Thyroid gland (tissue), 4 donors: ENCODE measurements around the gene GALR1. TPM values are rescaled to one million over a fixed set of nuclear protein-coding genes. Genes with fewer than 3 reads are reported as not detected.

Experiments used
- DNase-seq, 2 donors: peaks; one replicate each; pipeline ENCODE4 v3.0.0-alpha.2; 2019
- H3K27ac ChIP-seq, 3 donors: fragments of 200-600 bp; sonication (generic); 1 replicate in 2 of 3; 2 replicates in 1 of 3; pipeline ENCODE4 v1.5.1; 2016 to 2019; ENCODE audit warnings: mild to moderate bottlenecking in 1 of 3, moderate library complexity in 1 of 3
- H3K27me3 ChIP-seq: fragments of 200-600 bp; sonication (generic); one replicate; pipeline ENCODE4 v1.5.1; 2019
- H3K36me3 ChIP-seq, 2 donors: fragments of 200-600 bp; sonication (generic); one replicate each; pipeline ENCODE4 v1.5.1; 2016 to 2019
- H3K4me1 ChIP-seq, 2 donors: fragments of 200-600 bp; sonication (generic); one replicate each; pipeline ENCODE4 v1.5.1; 2017 to 2019
- H3K4me3 ChIP-seq, 3 donors: fragments of 200-600 bp; sonication (generic); replicated peaks in 1 of 3; 1 replicate in 2 of 3; 2 replicates in 1 of 3; pipeline ENCODE4 v1.5.1; 2016; ENCODE audit warnings: mild to moderate bottlenecking in 1 of 3
- H3K9me3 ChIP-seq: fragments of 200-600 bp; sonication (generic); one replicate; pipeline ENCODE4 v1.5.1; 2017
- POLR2A ChIP-seq, 2 donors: fragments of 450-650 bp; IDR thresholded peaks; one replicate each; pipeline ENCODE4 v1.6.1; 2017; ENCODE audit warnings: antibody characterized with exemption in 2 of 2, mild to moderate bottlenecking in 2 of 2, moderate library complexity in 1 of 2
- WGBS, 2 donors: methylation state at CpG; one replicate each; pipeline ENCODE4 v1.1.5; 2017; 5-methylcytosine and 5-hydroxymethylcytosine counted together
- intact Hi-C: fragments of 100-400 bp; cut with DNase I; formaldehyde crosslinking; loops from one replicate; pipeline ENCODE4 v1.15.1; 2023
- total RNA-seq, 4 donors: library from RNA; depleted of rRNA; stranded (reverse); fragments of >200 nt; gene quantifications; one replicate each; pipeline ENCODE4 v1.2.3, GENCODE V29; 2016
- TF ChIP-seq, protein P1 (sequence below), 6 experiments: fragments of 200-600 bp in 3 of 6; fragments of 450-650 bp in 3 of 6; sonication (generic) in 3 of 6; IDR thresholded peaks; one replicate each; pipeline ENCODE4 v1.5.1; 2016 to 2019; ENCODE audit warnings: antibody characterized with exemption in 6 of 6, mild to moderate bottlenecking in 2 of 6, inconsistent platforms in 1 of 6, moderate library complexity in 1 of 6

GALR1 gene
- total RNA-seq, 4 donors from 2014 or later, result 0.04 to 0.40 (median 0.10) TPM

DNA sequence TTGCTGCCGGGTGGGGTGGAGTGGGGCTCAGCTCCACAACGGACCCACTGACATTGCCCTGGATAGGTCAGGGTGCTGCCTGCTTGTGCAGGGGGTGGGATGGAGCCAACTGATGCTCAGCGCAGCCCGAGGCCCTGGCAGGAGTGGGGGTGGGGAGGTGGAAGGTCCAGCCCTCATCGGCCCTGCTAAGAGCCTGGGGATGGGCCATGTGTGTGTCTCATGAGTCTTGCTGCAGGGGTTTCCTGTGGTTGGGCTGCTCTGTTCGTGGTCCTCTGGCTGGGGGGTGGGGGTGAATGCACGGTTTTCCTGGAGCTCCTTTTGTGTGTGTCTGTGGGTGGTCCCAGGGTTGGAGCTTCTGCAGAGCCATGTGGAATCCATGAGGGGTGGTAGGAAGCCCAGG is 39.4 kb upstream of the GALR1 start:
- TF ChIP-seq, protein P1, sequence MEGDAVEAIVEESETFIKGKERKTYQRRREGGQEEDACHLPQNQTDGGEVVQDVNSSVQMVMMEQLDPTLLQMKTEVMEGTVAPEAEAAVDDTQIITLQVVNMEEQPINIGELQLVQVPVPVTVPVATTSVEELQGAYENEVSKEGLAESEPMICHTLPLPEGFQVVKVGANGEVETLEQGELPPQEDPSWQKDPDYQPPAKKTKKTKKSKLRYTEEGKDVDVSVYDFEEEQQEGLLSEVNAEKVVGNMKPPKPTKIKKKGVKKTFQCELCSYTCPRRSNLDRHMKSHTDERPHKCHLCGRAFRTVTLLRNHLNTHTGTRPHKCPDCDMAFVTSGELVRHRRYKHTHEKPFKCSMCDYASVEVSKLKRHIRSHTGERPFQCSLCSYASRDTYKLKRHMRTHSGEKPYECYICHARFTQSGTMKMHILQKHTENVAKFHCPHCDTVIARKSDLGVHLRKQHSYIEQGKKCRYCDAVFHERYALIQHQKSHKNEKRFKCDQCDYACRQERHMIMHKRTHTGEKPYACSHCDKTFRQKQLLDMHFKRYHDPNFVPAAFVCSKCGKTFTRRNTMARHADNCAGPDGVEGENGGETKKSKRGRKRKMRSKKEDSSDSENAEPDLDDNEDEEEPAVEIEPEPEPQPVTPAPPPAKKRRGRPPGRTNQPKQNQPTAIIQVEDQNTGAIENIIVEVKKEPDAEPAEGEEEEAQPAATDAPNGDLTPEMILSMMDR (IDR thresholded peaks at IDR 0.05), result no peak
- TF ChIP-seq POLR2A (IDR thresholded peaks at IDR 0.05), result no peak

DNA sequence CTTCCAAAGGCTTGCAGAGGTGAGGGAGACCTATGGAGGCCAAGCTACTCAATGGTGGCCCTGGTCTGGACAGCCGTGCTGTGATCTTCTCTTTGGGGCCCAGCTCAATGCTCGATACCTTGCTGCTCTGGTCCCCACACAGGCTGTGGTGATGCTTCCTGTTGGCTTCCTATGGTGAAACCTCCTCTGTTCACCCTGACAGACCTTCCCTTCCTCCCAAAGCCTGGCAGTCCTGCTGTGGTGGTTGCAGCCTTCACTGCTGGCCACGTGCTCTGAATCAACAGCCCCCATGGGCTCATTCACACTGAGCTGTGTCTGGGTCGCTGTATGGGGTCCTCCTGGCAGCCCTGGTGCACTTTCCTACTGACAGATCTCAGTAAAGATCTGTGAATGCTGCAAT is 31.0 kb upstream of the GALR1 start:
- Histone ChIP-seq H3K27ac (no peak overlapping the region), H3K9me3 (no peaks in the 10 kb centered on the region), H3K36me3 (no peaks in the 10 kb centered on the region), H3K4me1 (no peaks in the 10 kb centered on the region), H3K27me3 (no peaks in the 10 kb centered on the region), H3K4me3 (no peak overlapping the region)
- intact Hi-C loops, result loop anchor here (10.0 kb wide), 1 partner anchor 404 kb away; no protein-coding TSS in a partner anchor
- TF ChIP-seq POLR2A (IDR thresholded peaks at IDR 0.05), result no peak
- TF ChIP-seq, protein P1 (IDR thresholded peaks at IDR 0.05), result no peak
- WGBS, 2 donors, result 68 to 75% methylated on average over 4 of the region's 4 CpGs
- DNase-seq, result no peak

More for the DNA sequence above, 39.4 kb upstream of the GALR1 start:
- H3K9me3 ChIP-seq, result no peaks in the 10 kb centered on the region
- DNase-seq, result no peak
- H3K27ac ChIP-seq, result no peak overlapping the region
- peaks cover 24 to 33% of the 10 kb centered on the region in 2 donors for H3K4me1 ChIP-seq
- no peaks in the 10 kb centered on the region for H3K27me3 ChIP-seq
- WGBS, 2 donors, result 74 to 100% methylated on average over 4 to 7 of the region's 7 CpGs
- H3K36me3 ChIP-seq, result no peaks in the 10 kb centered on the region
- H3K4me3 ChIP-seq, result no peak overlapping the region
- intact Hi-C loops, result loop anchor here (5.0 to 10.0 kb wide), 2 partner anchors 208 to 395 kb away; no protein-coding TSS in a partner anchor

DNA sequence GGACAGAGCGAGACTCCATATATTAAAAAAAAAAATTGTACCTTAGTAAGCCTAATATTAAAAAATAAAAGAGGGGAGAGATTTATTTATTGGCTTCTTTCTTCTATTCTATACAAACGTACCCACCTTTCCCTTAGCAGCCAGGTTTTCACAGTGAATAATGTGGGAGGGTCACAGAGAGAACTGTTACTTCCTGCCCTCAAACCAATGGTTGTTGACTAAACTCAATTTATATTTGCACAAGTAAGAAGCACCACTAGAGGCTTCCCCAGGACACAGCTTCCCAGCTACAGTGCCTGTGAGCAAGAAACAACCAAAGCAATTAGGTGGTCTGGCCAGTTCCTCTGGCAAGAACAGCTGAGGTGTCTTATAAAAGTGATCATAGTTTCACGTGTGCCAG is 28.9 kb upstream of the GALR1 start:
- no peaks in the 10 kb centered on the region for H3K9me3 ChIP-seq
- intact Hi-C loops, result no loop called here
- TF ChIP-seq, protein P1 (IDR thresholded peaks at IDR 0.05), result no peak
- TF ChIP-seq POLR2A (IDR thresholded peaks at IDR 0.05), result no peak
- no peaks in the 10 kb centered on the region for H3K27me3 ChIP-seq
- WGBS, 2 donors, result 77 to 82% methylated on average over 3 of the region's 3 CpGs
- no peak for DNase-seq
- H3K27ac ChIP-seq, result no peak overlapping the region
- H3K4me3 ChIP-seq, result no peak overlapping the region
- H3K36me3 ChIP-seq, result no peaks in the 10 kb centered on the region
- no peaks in the 10 kb centered on the region for H3K4me1 ChIP-seq

DNA sequence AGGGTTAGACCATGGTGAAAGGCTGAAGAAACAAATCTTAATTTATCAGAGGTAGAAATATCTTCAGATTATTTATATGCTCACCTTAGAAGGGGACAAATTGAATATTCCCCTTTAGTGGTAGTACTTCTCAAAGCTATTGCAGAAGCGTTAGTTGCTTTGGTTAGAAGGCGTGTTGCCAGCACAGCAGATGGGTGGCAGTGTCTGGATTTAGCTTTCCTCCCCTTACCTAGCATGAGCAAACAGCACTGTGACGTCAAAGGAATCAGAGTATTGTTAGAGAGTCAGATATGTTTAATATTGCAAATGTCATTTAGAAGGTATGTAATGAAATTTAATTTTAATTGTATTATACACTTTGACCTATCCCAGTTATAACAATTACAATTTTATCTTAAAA is 27.2 kb upstream of the GALR1 start:
- intact Hi-C loops, result no loop called here
- Histone ChIP-seq H3K9me3 (no peaks in the 10 kb centered on the region), H3K4me3 (no peak overlapping the region), H3K27me3 (no peaks in the 10 kb centered on the region), H3K4me1 (no peaks in the 10 kb centered on the region), H3K36me3 (no peaks in the 10 kb centered on the region), H3K27ac (no peak overlapping the region)
- DNase-seq, result no peak
- 68 to 73% methylated on average over 3 of the region's 3 CpGs for WGBS, 2 donors
- TF ChIP-seq POLR2A (IDR thresholded peaks at IDR 0.05), result no peak
- TF ChIP-seq, protein P1 (IDR thresholded peaks at IDR 0.05), result no peak

DNA sequence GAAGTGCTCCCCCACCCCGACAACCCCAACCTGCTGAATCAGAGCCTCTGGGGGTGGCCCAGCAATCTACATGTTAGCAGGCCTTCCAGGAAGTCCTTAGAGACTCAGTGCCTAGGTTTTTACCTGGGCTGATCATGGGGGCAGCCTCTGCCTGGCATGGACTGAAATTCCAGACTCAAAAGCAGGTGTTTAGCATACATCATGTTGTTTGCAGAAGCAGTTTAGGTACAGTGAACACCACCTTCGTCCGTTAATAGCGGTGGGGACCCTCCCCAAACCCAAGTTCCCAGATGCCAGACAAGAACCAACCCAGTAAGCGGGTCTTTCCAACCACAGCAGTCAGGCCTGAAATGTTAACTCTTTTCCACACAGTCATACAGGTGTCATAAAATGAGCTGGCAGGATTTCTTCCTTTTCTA is 26.4 kb upstream of the GALR1 start:
- Histone ChIP-seq H3K4me3 (no peak overlapping the region), H3K27ac (no peak overlapping the region), H3K4me1 (no peaks in the 10 kb centered on the region), H3K27me3 (no peaks in the 10 kb centered on the region), H3K9me3 (no peaks in the 10 kb centered on the region), H3K36me3 (no peaks in the 10 kb centered on the region)
- no peak for DNase-seq
- 71 to 73% methylated on average over 5 of the region's 5 CpGs for WGBS, 2 donors
- TF ChIP-seq POLR2A (IDR thresholded peaks at IDR 0.05), result no peak
- TF ChIP-seq, protein P1 (IDR thresholded peaks at IDR 0.05), result no peak
- intact Hi-C loops, result no loop called here
